KOPT-K1 (cell line): ENCODE data around the gene FNDC4.

Source experiments
- H3K27ac ChIP-seq: fragments of 200-600 bp; sonication (generic); 2 replicates; pipeline ENCODE4 v1.5.1; 2016; ENCODE audit warnings: antibody characterized with exemption, mild to moderate bottlenecking, low read depth, low read length; ENCODE audit not compliant: poor library complexity, severe bottlenecking
- H3K36me3 ChIP-seq: fragments of 200-600 bp; sonication (generic); 2 replicates; pipeline ENCODE4 v1.5.1; 2017; ENCODE audit warnings: antibody characterized with exemption, mild to moderate bottlenecking, low read length, moderate library complexity; ENCODE audit not compliant: insufficient read depth
- H3K9me3 ChIP-seq: fragments of 200-600 bp; sonication (generic); 2 replicates; pipeline ENCODE4 v1.5.1; 2017; ENCODE audit warnings: antibody characterized with exemption, low read length, mild to moderate bottlenecking; ENCODE audit not compliant: insufficient read depth, poor library complexity, severe bottlenecking

FNDC4 gene

GRCh38 chr2:27501042-27501441, 6.0 kb upstream of the FNDC4 start:
- H3K27ac ChIP-seq, result no peak overlapping the region
- H3K9me3 ChIP-seq, result no peaks in the 10 kb centered on the region
- no peaks in the 10 kb centered on the region for H3K36me3 ChIP-seq

- no peak overlapping the region for H3K27ac ChIP-seq
- H3K36me3 ChIP-seq, result no peaks in the 10 kb centered on the region
- no peaks in the 10 kb centered on the region for H3K9me3 ChIP-seq
Observed at GRCh38 chr2:27498975-27499374, 4.0 kb upstream of the FNDC4 start.

GRCh38 chr2:27497288-27497627, 2.3 kb upstream of the FNDC4 start:
- no peak overlapping the region for H3K27ac ChIP-seq
- no peaks in the 10 kb centered on the region for H3K36me3 ChIP-seq
- no peaks in the 10 kb centered on the region for H3K9me3 ChIP-seq

GRCh38 chr2:27496357-27497287, 1.6 kb upstream of the FNDC4 start, which contains the start of gene GCKR:
TSS of gene GCKR (plus strand) at chr2:27496839. CDS start at chr2:27496905, 66 bp downstream.
- H3K9me3 ChIP-seq, result no peaks in the 10 kb centered on the region
- H3K27ac ChIP-seq, result no peak within 1 kb of the TSS
- no peaks in the 10 kb centered on the region for H3K36me3 ChIP-seq

DNA sequence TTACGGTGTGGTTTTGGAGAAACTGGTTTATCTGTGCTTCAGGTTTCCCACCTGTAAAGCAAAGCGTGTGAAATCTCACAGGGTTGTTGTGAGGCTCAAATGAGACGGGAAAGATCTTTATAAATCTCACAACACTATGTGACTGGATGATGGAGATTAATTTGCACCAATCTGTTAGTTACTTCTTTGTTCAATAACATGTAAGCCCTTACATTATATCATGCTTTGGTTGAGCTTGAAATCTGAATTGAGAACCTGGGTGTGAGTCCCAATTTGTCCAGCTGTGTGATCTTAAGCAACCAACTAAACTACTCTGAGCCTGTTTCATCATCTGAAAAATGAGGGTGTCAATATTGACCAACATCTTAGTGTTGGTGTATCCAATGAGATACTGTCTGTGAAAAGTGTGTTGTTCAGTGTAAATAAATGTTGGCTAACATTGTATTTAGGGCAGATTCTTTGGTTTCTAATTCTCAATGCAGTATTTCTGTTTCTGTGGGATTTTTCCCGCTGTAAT, 898 bp upstream of the FNDC4 start:
- H3K36me3 ChIP-seq, result no peaks in the 10 kb centered on the region
- no peaks in the 10 kb centered on the region for H3K9me3 ChIP-seq
- H3K27ac ChIP-seq, result no peak overlapping the region

- H3K36me3 ChIP-seq, result no peaks in the 10 kb centered on the region
- H3K27ac ChIP-seq, result no peak overlapping the region
- no peaks in the 10 kb centered on the region for H3K9me3 ChIP-seq
Observed at GRCh38 chr2:27494284-27494943, 586 bp downstream of the FNDC4 start.

DNA sequence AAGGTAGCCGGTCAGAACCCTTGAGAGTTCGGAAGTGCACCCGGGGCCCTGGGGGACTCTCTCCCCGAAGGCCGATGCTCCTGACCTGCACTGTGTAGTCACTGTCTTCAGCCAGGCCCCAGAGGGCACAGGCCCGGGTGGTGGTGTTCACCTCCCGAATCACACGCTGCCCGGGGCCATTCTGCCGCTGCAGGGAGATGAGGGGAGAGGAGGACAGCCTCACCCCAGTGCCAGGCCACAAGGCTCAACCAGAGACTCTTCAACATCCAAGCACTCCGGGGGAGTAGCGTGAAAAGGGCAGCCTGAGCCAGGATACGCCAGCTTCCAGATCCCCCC, 1.1 kb downstream of the FNDC4 start:
- no peaks in the 10 kb centered on the region for H3K36me3 ChIP-seq
- no peak overlapping the region for H3K27ac ChIP-seq
- H3K9me3 ChIP-seq, result no peaks in the 10 kb centered on the region

- no peaks in the 10 kb centered on the region for H3K9me3 ChIP-seq
- no peaks in the 10 kb centered on the region for H3K36me3 ChIP-seq
- H3K27ac ChIP-seq, result no peak overlapping the region
Observed at GRCh38 chr2:27492557-27492956, 2.4 kb downstream of the FNDC4 start.

DNA sequence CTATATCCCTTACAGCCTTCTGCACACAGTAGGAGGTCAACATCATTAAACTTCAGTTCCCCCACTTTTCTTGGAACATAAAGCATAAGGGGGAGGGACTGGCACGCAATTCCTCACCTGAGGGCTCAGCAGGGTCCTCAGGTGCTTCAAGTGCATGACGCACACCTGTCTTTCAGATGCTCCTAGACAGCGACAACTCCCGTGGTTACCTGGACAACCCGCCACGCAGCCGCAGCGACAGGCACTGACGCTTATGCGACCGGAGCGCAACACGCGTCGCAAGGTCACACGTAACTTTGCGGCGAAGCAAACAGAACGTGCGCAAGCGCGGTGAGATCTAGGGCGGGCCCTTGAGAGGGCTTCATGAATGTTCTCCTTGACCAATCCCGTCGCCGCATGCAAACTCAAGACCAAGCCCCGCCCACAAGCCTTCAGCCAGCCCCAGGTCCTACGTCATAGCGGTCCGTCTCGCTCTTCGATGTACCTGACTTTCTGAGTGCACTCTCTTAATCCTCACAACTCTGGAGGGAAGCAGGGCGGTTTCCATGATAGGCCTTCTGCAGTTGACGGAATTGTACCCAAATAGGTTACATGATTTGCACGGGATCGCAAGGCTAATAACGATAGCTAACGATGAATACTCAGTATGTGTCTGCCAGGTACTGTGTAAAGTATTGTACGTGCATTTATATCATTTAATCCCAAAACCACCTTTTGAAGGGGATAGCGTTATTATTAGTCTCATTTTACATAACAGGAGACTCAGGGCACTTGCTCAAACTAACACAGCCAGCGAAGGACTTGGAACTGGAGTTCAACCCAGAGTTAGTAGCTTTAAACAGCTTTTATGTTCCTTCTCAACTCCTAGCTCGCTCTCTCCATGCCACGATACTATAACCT, 5.3 kb downstream of the FNDC4 start, which contains the start of gene IFT172:
TSS of gene IFT172 (minus strand) at position 246 of the 900 bp plus-strand sequence. CDS start at position 156, 90 bp downstream.
- Histone ChIP-seq H3K27ac (no peak within 1 kb of the TSS), H3K9me3 (no peaks in the 10 kb centered on the region), H3K36me3 (no peaks in the 10 kb centered on the region)

- Histone ChIP-seq H3K9me3 (no peaks in the 10 kb centered on the region), H3K36me3 (no peaks in the 10 kb centered on the region), H3K27ac (no peak overlapping the region)
Observed at GRCh38 chr2:27489118-27489497, 5.9 kb downstream of the FNDC4 start.

- no peaks in the 10 kb centered on the region for H3K9me3 ChIP-seq
- no peak overlapping the region for H3K27ac ChIP-seq
- peaks cover 4% of the 10 kb centered on the region; the same call in 1 of the 2 replicates for H3K36me3 ChIP-seq
Observed at GRCh38 chr2:27485496-27485895, 9.5 kb downstream of the FNDC4 start.

- H3K9me3 ChIP-seq, result no peaks in the 10 kb centered on the region
- H3K36me3 ChIP-seq, result peaks cover 6% of the 10 kb centered on the region; the same call in 1 of the 2 replicates
- H3K27ac ChIP-seq, result no peak overlapping the region
Observed at GRCh38 chr2:27471961-27472360, 23.0 kb downstream of the FNDC4 start.

GRCh38 chr2:27464443-27464842, 30.6 kb downstream of the FNDC4 start:
- Histone ChIP-seq H3K27ac (no peak overlapping the region), H3K36me3 (no peaks in the 10 kb centered on the region), H3K9me3 (no peaks in the 10 kb centered on the region)

- Histone ChIP-seq H3K36me3 (no peaks in the 10 kb centered on the region; the same call in 1 of the 2 replicates), H3K27ac (no peak overlapping the region), H3K9me3 (no peaks in the 10 kb centered on the region)
Observed at GRCh38 chr2:27461118-27461517, 33.9 kb downstream of the FNDC4 start.

GRCh38 chr2:27453968-27454367, 41.0 kb downstream of the FNDC4 start:
- H3K9me3 ChIP-seq, result no peaks in the 10 kb centered on the region
- no peak overlapping the region for H3K27ac ChIP-seq
- no peaks in the 10 kb centered on the region; the same call in 1 of the 2 replicates for H3K36me3 ChIP-seq
